ENCODE data around the gene GPC3.

DNA sequence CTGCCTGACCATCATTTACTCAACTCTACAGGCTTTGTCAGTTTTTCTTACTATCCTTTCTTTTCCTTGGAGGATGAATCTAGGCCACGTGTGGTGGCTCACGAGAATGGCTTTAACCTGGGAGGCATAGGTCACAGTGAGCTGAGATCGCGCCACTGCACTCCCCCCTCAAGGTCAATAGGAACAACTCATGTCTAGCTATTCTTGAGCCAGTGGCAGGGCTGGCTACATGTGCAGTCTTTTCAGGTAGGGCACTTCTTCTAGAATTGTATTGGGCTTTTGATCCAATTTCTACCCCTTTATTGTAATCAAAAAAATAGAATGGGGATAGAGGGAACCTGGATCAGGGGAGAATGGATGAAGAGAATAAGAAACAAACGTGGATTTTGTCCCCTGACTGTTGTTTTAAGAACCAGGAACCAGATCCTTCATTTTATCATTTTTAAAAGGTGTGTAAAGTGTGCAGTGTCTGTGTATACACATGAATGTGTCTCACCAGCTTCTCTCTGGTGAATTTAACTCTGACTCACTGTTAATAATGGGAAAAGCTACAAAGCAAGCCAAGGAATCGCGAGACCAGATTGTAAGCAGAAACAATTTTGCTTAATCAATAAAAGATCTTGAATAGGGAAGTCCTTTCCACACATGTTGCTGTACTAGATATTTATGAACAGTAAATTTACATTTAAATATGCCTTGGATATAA lies 286.2 kb downstream of the GPC3 start:
- TF ChIP-seq, protein P1, sequence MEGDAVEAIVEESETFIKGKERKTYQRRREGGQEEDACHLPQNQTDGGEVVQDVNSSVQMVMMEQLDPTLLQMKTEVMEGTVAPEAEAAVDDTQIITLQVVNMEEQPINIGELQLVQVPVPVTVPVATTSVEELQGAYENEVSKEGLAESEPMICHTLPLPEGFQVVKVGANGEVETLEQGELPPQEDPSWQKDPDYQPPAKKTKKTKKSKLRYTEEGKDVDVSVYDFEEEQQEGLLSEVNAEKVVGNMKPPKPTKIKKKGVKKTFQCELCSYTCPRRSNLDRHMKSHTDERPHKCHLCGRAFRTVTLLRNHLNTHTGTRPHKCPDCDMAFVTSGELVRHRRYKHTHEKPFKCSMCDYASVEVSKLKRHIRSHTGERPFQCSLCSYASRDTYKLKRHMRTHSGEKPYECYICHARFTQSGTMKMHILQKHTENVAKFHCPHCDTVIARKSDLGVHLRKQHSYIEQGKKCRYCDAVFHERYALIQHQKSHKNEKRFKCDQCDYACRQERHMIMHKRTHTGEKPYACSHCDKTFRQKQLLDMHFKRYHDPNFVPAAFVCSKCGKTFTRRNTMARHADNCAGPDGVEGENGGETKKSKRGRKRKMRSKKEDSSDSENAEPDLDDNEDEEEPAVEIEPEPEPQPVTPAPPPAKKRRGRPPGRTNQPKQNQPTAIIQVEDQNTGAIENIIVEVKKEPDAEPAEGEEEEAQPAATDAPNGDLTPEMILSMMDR (IDR thresholded peaks at IDR 0.05), result no peak
- no peak for TF ChIP-seq ZC3H11A (IDR thresholded peaks at IDR 0.05)
